Vagina (tissue), 2 donors: ENCODE measurements around the gene ADCK2. TPM values are rescaled to one million over a fixed set of nuclear protein-coding genes. Genes with fewer than 3 reads are reported as not detected.

Source experiments
- DNase-seq, 2 donors: peaks; one replicate each; pipeline ENCODE4 v3.0.0-alpha.2; 2017; ENCODE audit errors: extremely low spot score in 2 of 2
- H3K27ac ChIP-seq: fragments of 200-600 bp; sonication (generic); one replicate; pipeline ENCODE4 v1.5.1; 2019
- H3K27me3 ChIP-seq: fragments of 200-600 bp; sonication (generic); one replicate; pipeline ENCODE4 v1.5.1; 2019
- H3K36me3 ChIP-seq, 2 donors: fragments of 200-600 bp; sonication (generic); one replicate each; pipeline ENCODE4 v1.5.1; 2017 to 2019
- H3K4me1 ChIP-seq: fragments of 200-600 bp; sonication (generic); one replicate; pipeline ENCODE4 v1.5.1; 2019
- H3K4me3 ChIP-seq, 2 donors: fragments of 200-600 bp; sonication (generic); 1 replicate in 1 of 2; 2 replicates in 1 of 2; pipeline ENCODE4 v1.5.1; 2016 to 2019
- H3K9me3 ChIP-seq: fragments of 200-600 bp; sonication (generic); one replicate; pipeline ENCODE4 v1.5.1; 2019
- POLR2A ChIP-seq, 2 donors: fragments of 450-650 bp; IDR thresholded peaks; one replicate each; pipeline ENCODE4 v1.6.1; 2017; ENCODE audit warnings: antibody characterized with exemption in 2 of 2, mild to moderate bottlenecking in 2 of 2, moderate library complexity in 2 of 2
- POLR2AphosphoS5 ChIP-seq, 2 donors: sonication (generic); formaldehyde crosslinking; IDR thresholded peaks; one replicate each; pipeline ENCODE4 v1.9.0; 2017; ENCODE audit warnings: antibody characterized with exemption in 2 of 2, mild to moderate bottlenecking in 2 of 2, low read depth in 1 of 2; ENCODE audit not compliant: insufficient read depth in 1 of 2
- intact Hi-C: fragments of 100-400 bp; cut with DNase I; formaldehyde crosslinking; loops from one replicate; pipeline ENCODE4 v1.15.1; 2023
- total RNA-seq: library from RNA; depleted of rRNA; stranded (reverse); fragments of >200 nt; gene quantifications from one replicate; pipeline ENCODE4 v1.2.3, GENCODE V29; 2016
- TF ChIP-seq, protein P1 (sequence below), 3 experiments: fragments of 450-650 bp in 2 of 3; fragments of 200-600 bp in 1 of 3; sonication (generic) in 1 of 3; IDR thresholded peaks; one replicate each; pipeline ENCODE4 v1.5.1; 2017 to 2019; ENCODE audit warnings: antibody characterized with exemption in 3 of 3, mild to moderate bottlenecking in 2 of 3, moderate library complexity in 2 of 3

ADCK2 gene
- total RNA-seq, 1 donor from 2014 or later = 21.1 TPM

DNA sequence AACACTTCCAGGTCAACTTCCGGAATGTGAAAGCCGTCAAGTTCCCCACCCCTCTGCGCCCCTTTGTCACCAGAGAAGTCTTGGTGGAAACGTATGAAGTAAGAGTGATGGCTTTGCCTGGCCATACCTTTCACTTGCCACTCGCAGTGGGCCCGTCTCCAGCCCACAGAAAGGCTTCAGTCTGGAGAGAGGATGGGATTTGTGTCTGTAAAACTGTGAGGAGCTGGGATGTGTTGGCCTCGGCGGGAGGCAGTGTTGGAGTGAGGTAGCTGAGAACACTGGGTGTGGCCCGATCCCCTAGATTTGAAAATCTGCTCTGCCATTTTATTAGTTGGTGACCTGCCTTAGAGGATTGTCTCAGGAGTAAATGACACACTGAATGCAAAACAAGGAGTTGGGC is 6.4 kb downstream of the ADCK2 start:
- peaks cover 17% of the 10 kb centered on the region for H3K4me1 ChIP-seq
- H3K27me3 ChIP-seq = no peaks in the 10 kb centered on the region
- no peak for DNase-seq
- H3K27ac ChIP-seq = no peak overlapping the region
- peaks cover 0 to 18% of the 10 kb centered on the region in 2 donors for H3K36me3 ChIP-seq
- intact Hi-C loops = no loop called here
- H3K4me3 ChIP-seq = no peak overlapping the region
- no peaks in the 10 kb centered on the region for H3K9me3 ChIP-seq
- TF ChIP-seq POLR2A (IDR thresholded peaks at IDR 0.05) = no peak
- TF ChIP-seq, protein P1, sequence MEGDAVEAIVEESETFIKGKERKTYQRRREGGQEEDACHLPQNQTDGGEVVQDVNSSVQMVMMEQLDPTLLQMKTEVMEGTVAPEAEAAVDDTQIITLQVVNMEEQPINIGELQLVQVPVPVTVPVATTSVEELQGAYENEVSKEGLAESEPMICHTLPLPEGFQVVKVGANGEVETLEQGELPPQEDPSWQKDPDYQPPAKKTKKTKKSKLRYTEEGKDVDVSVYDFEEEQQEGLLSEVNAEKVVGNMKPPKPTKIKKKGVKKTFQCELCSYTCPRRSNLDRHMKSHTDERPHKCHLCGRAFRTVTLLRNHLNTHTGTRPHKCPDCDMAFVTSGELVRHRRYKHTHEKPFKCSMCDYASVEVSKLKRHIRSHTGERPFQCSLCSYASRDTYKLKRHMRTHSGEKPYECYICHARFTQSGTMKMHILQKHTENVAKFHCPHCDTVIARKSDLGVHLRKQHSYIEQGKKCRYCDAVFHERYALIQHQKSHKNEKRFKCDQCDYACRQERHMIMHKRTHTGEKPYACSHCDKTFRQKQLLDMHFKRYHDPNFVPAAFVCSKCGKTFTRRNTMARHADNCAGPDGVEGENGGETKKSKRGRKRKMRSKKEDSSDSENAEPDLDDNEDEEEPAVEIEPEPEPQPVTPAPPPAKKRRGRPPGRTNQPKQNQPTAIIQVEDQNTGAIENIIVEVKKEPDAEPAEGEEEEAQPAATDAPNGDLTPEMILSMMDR (IDR thresholded peaks at IDR 0.05) = no peak
- no peak for TF ChIP-seq POLR2AphosphoS5 (IDR thresholded peaks at IDR 0.05; ENCODE audit: insufficient read depth in 1 of 2, low read depth in 1 of 2)

DNA sequence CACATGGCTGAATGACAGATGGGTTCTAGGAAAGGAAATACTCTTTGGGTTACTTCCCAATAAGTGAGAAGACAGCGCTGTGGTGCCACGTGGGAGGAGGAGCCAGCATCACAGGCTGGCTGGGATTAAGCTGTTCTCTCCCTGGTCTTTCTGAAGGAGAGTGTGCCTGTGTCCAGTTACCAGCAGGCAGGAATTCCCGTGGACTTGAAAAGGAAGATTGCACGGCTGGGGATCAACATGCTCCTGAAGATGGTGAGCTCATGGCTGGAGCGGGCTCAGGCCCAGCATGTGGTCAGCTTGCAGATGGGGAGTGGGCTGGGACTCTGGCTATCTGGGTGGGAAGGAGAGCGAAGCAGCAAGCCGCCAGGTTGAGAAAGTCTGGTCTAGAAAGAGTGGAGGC is 8.1 kb downstream of the ADCK2 start:
- Histone ChIP-seq H3K9me3 (no peaks in the 10 kb centered on the region), H3K36me3 (peaks cover 0 to 18% of the 10 kb centered on the region in 2 donors), H3K27ac (no peak overlapping the region), H3K4me1 (no peaks in the 10 kb centered on the region), H3K4me3 (no peak overlapping the region), H3K27me3 (no peaks in the 10 kb centered on the region)
- intact Hi-C loops = no loop called here
- TF ChIP-seq POLR2A (IDR thresholded peaks at IDR 0.05) (no peak), POLR2AphosphoS5 (IDR thresholded peaks at IDR 0.05; ENCODE audit: insufficient read depth in 1 of 2, low read depth in 1 of 2) (no peak)
- TF ChIP-seq, protein P1 (IDR thresholded peaks at IDR 0.05) = no peak
- DNase-seq = no peak

DNA sequence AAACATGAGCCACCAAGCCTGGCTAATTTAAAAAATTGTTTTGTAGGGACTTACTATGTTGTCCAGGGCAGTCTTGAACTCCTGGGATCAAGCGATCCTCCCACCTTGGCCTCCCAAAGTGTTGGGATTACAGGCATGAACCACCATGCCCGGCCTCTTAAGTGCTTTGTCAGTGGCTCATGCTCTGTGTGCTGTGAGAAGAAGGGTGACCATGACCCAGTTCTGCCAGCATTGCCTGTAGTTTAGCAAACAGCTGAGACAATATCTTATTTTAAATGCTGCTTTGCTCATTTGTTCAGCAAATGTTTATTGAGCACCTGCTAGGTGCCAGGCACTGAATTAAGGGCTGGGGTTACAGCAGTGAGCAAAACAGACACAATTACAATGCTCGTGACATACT is 9.0 kb downstream of the ADCK2 start:
- H3K27me3 ChIP-seq = no peaks in the 10 kb centered on the region
- DNase-seq = no peak
- H3K4me1 ChIP-seq = no peaks in the 10 kb centered on the region
- TF ChIP-seq POLR2AphosphoS5 (IDR thresholded peaks at IDR 0.05; ENCODE audit: insufficient read depth in 1 of 2, low read depth in 1 of 2) (no peak), POLR2A (IDR thresholded peaks at IDR 0.05) (no peak)
- TF ChIP-seq, protein P1 (IDR thresholded peaks at IDR 0.05) = no peak
- H3K9me3 ChIP-seq = no peaks in the 10 kb centered on the region
- H3K36me3 ChIP-seq = peaks cover 0 to 20% of the 10 kb centered on the region in 2 donors
- H3K4me3 ChIP-seq = no peak overlapping the region
- no peak overlapping the region for H3K27ac ChIP-seq
- intact Hi-C loops = no loop called here

DNA sequence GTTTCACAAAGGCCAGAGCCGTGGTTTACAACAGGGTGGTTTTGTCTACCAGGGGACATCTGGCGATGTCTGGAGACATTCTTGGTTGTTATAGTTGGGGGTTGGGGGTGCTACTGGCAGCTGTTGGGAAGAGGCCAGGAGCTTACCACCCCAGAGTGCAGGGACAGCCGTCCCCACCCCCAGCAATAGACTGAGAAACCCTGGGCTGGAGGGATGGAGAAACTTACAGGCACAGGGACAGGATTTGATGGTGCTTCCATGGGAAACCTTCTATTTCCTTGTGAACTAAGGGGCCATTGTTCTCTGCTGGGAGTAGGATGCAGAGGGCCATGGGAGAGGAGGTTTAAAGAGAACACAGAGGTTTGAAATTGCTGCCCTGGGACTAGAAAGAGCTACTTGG is 10.9 kb downstream of the ADCK2 start:
- peaks cover 0 to 26% of the 10 kb centered on the region in 2 donors for H3K36me3 ChIP-seq
- DNase-seq = no peak

More for the DNA sequence above, 10.9 kb downstream of the ADCK2 start:
- H3K4me1 ChIP-seq = no peaks in the 10 kb centered on the region
- H3K4me3 ChIP-seq = no peak overlapping the region
- TF ChIP-seq, protein P1 (IDR thresholded peaks at IDR 0.05) = no peak
- TF ChIP-seq POLR2A (IDR thresholded peaks at IDR 0.05) (no peak), POLR2AphosphoS5 (IDR thresholded peaks at IDR 0.05; ENCODE audit: insufficient read depth in 1 of 2, low read depth in 1 of 2) (no peak)
- intact Hi-C loops = no loop called here
- H3K27me3 ChIP-seq = no peaks in the 10 kb centered on the region
- no peak overlapping the region for H3K27ac ChIP-seq
- H3K9me3 ChIP-seq = no peaks in the 10 kb centered on the region
